ENCODE results near the gene CRIP1.
A peak's percentile ranks its signal among the peaks of the same experiment; 100 is the strongest.

DNA sequence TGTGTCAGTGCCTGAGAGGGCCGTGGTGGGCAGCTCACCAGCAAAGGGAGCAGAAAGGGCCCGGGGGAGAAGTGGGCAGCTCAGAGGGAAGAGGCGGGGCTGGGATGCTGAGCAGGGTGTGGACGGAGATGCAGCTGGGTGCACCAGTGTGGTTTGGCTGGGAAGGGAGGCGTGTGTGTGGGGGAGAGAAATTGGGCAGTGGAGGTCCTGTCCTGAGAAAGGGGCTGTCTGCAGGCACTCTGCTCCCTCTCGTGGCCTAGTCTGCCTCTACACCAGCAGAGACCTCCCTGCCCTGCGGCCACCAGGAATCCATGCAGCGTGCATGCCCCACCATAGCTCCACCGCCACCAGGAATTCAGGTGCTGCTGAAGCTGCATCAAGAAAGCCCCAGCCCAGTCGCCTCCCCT is 46.1 kb downstream of the CRIP1 start:
- TF ChIP-seq, protein P1, sequence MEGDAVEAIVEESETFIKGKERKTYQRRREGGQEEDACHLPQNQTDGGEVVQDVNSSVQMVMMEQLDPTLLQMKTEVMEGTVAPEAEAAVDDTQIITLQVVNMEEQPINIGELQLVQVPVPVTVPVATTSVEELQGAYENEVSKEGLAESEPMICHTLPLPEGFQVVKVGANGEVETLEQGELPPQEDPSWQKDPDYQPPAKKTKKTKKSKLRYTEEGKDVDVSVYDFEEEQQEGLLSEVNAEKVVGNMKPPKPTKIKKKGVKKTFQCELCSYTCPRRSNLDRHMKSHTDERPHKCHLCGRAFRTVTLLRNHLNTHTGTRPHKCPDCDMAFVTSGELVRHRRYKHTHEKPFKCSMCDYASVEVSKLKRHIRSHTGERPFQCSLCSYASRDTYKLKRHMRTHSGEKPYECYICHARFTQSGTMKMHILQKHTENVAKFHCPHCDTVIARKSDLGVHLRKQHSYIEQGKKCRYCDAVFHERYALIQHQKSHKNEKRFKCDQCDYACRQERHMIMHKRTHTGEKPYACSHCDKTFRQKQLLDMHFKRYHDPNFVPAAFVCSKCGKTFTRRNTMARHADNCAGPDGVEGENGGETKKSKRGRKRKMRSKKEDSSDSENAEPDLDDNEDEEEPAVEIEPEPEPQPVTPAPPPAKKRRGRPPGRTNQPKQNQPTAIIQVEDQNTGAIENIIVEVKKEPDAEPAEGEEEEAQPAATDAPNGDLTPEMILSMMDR (IDR thresholded peaks at IDR 0.05): peak in 3 of 6 experiments; percentile 27 to 45 (median 40)
- TF ChIP-seq POLR2A (IDR thresholded peaks at IDR 0.05): no peak
